Measurements from ENCODE around the gene ITGB1BP1. TPM values are rescaled to one million over a fixed set of nuclear protein-coding genes. Genes with fewer than 3 reads are reported as not detected.
A peak's percentile ranks its signal among the peaks of the same experiment; 100 is the strongest.

The ITGB1BP1 gene
- total and polyA plus RNA-seq, 9 of the 15 experiments (the other 6 are each of a cell fraction or from before 2014, with no cell fraction given) = 37.8 to 95.3 (median 50.4) TPM

DNA sequence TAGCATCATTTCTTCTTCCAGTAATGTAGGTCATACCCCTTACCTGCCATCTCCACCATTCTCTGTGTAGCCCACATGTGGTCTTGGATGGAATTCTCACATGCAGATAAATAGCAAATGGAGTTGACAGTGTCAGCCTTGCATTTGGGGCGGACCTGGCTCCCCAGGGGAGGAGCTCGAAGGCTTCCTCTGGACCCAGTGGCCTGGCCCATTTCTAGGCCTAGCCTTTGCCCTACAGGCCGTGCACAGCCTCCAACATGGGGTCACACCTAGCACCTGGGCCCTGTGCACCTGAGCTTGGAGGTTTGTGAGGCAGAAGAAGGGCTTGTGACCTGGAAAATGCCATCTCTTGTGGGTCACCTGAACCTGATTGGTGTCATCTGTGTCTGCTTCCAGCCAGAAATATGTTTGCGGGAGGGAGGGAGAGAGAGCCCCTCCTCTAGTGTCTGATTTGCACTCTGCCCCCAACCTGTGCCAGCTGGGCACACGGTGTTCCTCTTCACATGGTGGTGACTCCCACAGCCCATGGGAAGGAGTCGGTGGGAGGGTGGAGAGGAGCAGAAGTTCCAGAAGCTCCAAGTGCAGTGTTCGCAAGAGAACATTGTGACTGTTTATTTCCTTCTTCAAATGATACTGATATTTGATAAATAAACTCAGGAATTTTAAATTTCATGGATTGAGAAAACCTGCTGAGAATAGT lies 33.0 kb downstream of the ITGB1BP1 start (continued):
- TF ChIP-seq ESRRA (IDR thresholded peaks at IDR 0.05; ENCODE audit: borderline replicate concordance, low read depth) (no peak), EZH2 (IDR thresholded peaks at IDR 0.05; ENCODE audit: borderline replicate concordance, low read depth, low read length) (no peak), RBM15 (IDR thresholded peaks at IDR 0.05; ENCODE audit: insufficient read depth, low read length) (no peak)

DNA sequence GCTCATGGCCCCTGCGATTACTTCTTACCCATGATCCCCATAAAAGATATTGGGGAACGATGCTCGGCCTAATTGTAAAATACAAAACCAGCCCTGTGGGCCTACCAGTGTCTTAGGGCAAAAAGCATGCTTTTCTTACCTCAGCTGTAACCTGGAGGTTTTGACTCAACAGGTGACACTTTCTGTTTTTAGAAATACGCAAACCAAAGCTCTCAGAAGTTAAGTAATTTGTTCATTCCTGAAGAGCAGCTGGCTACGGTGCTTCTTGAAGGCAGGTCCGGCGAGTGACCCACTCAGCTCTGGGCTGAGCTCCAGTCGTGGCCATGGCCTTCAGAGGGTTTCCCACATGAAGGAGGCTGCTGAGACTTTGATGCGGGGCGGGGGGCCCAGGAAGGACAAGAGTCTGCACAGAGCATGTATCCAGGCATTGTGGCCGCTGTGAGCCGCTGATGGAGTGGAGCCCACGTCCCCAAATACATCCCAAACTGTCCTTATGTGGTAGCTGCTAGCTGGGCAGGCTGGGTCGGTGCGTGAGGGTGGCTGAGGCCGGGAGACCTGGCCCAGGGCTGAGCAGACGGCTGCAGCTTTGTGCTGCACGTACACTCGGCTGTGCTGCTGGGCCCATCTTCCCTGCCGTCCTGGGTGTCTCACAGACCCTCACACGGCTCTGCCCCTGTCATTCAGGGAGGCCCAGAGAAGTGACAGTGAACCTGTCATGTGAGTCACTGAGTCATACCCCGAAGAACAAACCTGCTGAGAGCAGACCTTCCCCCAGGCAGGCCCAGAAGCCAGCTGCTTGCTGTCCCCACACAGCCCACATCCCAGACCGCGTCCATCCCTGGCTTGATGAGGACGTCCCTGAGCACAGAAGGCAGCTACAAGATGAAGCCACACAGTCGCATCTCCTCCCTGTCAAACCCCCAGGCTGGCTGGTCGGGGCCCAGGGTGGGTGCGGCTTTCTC lies 34.1 kb downstream of the ITGB1BP1 start:
- Histone ChIP-seq H3K27me3 (ENCODE audit: control insufficient read depth in 2 of 2, insufficient read depth in 2 of 2, low read length in 2 of 2) (no peaks in the 10 kb centered on the region), H3K4me1 (replicated peaks in 1 of 2; ENCODE audit: control insufficient read depth in 2 of 2, insufficient read depth in 2 of 2, low read length in 2 of 2) (peaks cover 2 to 13% of the 10 kb centered on the region in 2 experiments; a peak in 3 of 5 replicates), H3K9ac (ENCODE audit: insufficient read depth in 1 of 2, low read depth in 2 of 2, low read length in 2 of 2) (peak overlapping the region in 1 of 2 experiments; percentile 80; a peak in 2 of 4 replicates), H3K27ac (ENCODE audit: extremely low read depth, low read depth, low read length) (no peak overlapping the region), H3K9me3 (replicated peaks; ENCODE audit: control insufficient read depth, insufficient read depth, low read depth, low read length) (no peaks in the 10 kb centered on the region), H4K20me1 (replicated peaks; ENCODE audit: control insufficient read depth, insufficient read depth, low read length) (no peaks in the 10 kb centered on the region), H3K79me2 (ENCODE audit: control insufficient read depth, insufficient read depth, low read length) (no peaks in the 10 kb centered on the region), H2AFZ (ENCODE audit: low read depth, low read length) (no peak overlapping the region), H3K4me2 (ENCODE audit: insufficient read depth, low read length) (no peak overlapping the region), H3K36me3 (ENCODE audit: control insufficient read depth, insufficient read depth, low read length) (no peaks in the 10 kb centered on the region), H3K4me3 (no peak overlapping the region), H3K9me1 (ENCODE audit: control insufficient read depth, insufficient read depth, low read length) (no peaks in the 10 kb centered on the region)
- FAIRE-seq (no peak), DNase-seq (ENCODE audit: extremely low read depth in 1 of 4, low spot score in 3 of 4) (no peak), ATAC-seq (peak; percentile 15; the same call in 2 of the 3 replicates)
- CTCF ChIA-PET (ENCODE audit: low intra/inter-chr PET ratio) = interaction anchor here (0.5 kb wide), 1 partner anchor 246 kb away, joined by 3 read pairs; no protein-coding TSS in a partner anchor
- POLR2A ChIA-PET = interaction anchor here (1.3 to 4.7 kb wide), 2 partner anchors 11 to 12 kb away, joined by 5 to 16 read pairs; no protein-coding TSS in a partner anchor
- no TSS peak for BruUV-seq (replicated peaks)
- WGBS (ENCODE audit: insufficient coverage, low coverage, missing lambda C conversion rate) = 53% methylated on average over 27 of the region's 28 CpGs
- no peak for TF ChIP-seq CXXC5 (CRISPR knock-in tag; IDR thresholded peaks at IDR 0.05)
- no peak for TF ChIP-seq ZNF431 (CRISPR knock-in tag; IDR thresholded peaks at IDR 0.05)
- TF ChIP-seq JUND (IDR thresholded peaks at IDR 0.05; ENCODE audit: borderline replicate concordance, low read depth, low read length) = 0 out of 2 replicates have a peak, but pooled peaks have one; percentile 15
- TF ChIP-seq JUND (tag; IDR thresholded peaks at IDR 0.05; ENCODE audit: borderline replicate concordance, low read depth, low read length) = no peak
- no peak for TF ChIP-seq ZC3H8 (IDR thresholded peaks at IDR 0.05)
- 0 out of 2 replicates have a peak, but pooled peaks have one; percentile 37 for TF ChIP-seq FOSL1 (tag; conservative IDR thresholded peaks at IDR 0.05)
- intact Hi-C loops (cut with micrococcal nuclease) (no loop called here), in situ Hi-C loops (cut with MboI) (no loop called here)
